H1 (cell line): ENCODE data around the gene RPL19. TPM values are rescaled to one million over a fixed set of nuclear protein-coding genes. Genes with fewer than 3 reads are reported as not detected.

Experiments
- BACH1 ChIP-seq: IDR thresholded peaks from 2 replicates; pipeline ENCODE4 v1.6.1; 2012; ENCODE audit warnings: low read length, improper control_type of control experiment
- CTBP2 ChIP-seq: IDR thresholded peaks from 2 replicates; pipeline ENCODE4 v1.7.0; 2011; ENCODE audit warnings: borderline replicate concordance, mild to moderate bottlenecking, moderate library complexity, mixed read lengths, low read length; ENCODE audit not compliant: insufficient read depth, insufficient read length
- EGR1 ChIP-seq: IDR thresholded peaks from 2 replicates; pipeline ENCODE4 v1.6.1; 2011; ENCODE audit warnings: low read depth, low read length, borderline replicate concordance
- EZH2 ChIP-seq: fragments of 200-600 bp; sonication (generic); IDR thresholded peaks from 2 replicates; pipeline ENCODE4 v1.7.1; 2012; ENCODE audit warnings: low read depth, mild to moderate bottlenecking, moderate library complexity, low read length, inconsistent platforms; ENCODE audit not compliant: severe bottlenecking
- RAD21 ChIP-seq, 2 experiments: IDR thresholded peaks in 1 of 2; conservative IDR thresholded peaks in 1 of 2; 2 replicates each; pipeline ENCODE4 v1.6.1; 2011; ENCODE audit warnings: low read depth in 2 of 2, low read length in 2 of 2, improper control_type of control experiment in 1 of 2, inconsistent platforms in 1 of 2, mild to moderate bottlenecking in 1 of 2, moderate library complexity in 1 of 2
- SIN3A ChIP-seq, 2 experiments: IDR thresholded peaks in 1 of 2; conservative IDR thresholded peaks in 1 of 2; 2 replicates each; pipeline ENCODE4 v1.6.1; 2011 to 2012; ENCODE audit warnings: low read length in 2 of 2, improper control_type of control experiment in 1 of 2, low read depth in 1 of 2, mild to moderate bottlenecking in 1 of 2
- SP2 ChIP-seq: IDR thresholded peaks from 2 replicates; pipeline ENCODE4 v1.6.1; 2012; ENCODE audit warnings: mild to moderate bottlenecking, low read length, inconsistent platforms
- SRF ChIP-seq: IDR thresholded peaks from 2 replicates; pipeline ENCODE4 v1.6.1; 2011; ENCODE audit warnings: mild to moderate bottlenecking, low read depth, low read length, moderate library complexity
- polyA plus RNA-seq, 7 experiments: library from polyadenylated mRNA; depleted of rRNA in 3 of 7; stranded (reverse) in 5 of 7; unstranded in 2 of 7; fragments of >200 nt in 5 of 7; fragments of 200-250 nt in 2 of 7; gene quantifications; 1 replicate in 5 of 7; 2 replicates in 1 of 7; 4 replicates in 1 of 7; pipeline versions ENCODE4 v1.2.1 to v1.2.3, GENCODE V29; 2011 to 2013; ENCODE audit warnings: missing spikeins in 2 of 7, mixed read lengths in 2 of 7
- total RNA-seq: library from RNA; stranded (reverse); fragmentation: NEBNext Ultra II Directional; extraction: Animal tissue kit (Norgen Biotek cat#: 25700); gene quantifications from 2 replicates; pipeline ENCODE4 v1.2.1, GENCODE V29; 2021

RPL19 gene
- total and polyA plus RNA-seq, 2 of the 8 experiments (the other 6 are each of a cell fraction or from before 2014, with no cell fraction given): 2,108 to 2,182 TPM

DNA sequence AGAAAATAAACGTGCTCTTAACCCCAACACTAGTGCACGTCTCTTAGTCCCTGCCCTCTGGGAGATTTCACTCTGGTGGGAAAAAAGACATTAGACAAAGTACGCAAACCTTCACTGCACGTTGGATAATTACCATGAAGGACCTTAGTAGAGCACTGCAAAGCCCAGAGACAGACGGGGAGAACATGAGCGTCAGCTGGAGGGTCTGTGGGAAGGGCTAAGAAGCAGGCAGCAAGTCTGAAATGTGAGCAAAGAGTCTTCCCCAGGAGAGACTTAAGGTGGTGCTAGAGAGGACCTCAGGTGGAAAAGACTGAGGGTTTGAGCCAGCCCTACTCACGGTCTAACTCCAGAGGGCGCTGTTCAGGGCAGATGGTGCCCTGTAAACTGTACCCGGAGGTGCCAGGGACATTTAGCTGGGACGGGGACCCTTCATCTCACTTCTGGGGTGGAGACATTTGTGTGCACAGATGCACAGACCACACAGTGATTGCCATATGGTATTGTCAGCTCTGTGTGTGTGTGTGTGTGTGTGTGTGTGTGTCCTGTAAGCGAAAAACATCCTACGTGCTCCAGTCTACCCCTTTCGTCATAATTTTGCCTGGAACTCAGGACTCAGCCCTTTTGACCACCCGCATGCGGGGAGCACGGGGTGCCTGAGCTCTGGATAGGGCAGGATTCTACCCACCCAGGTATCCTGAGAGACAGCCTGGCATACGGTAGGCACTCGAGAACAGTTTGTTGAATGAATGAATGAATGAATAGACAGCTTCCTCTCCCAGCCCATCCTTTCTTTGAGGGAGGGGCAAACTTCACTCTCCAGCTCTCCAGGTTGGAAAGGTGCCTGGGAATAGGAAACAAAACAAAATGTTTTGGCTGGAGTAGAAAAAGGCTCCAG lies 35.7 kb downstream of the RPL19 start (continued):
- TF ChIP-seq RAD21 (IDR thresholded peaks at IDR 0.05 in 1 of 2, conservative IDR thresholded peaks at IDR 0.05 in 1 of 2; ENCODE audit: low read depth in 2 of 2, low read length in 2 of 2): peak; percentile 45; a peak in 3 of 4 replicates
- TF ChIP-seq SIN3A (conservative IDR thresholded peaks at IDR 0.05 in 1 of 2, IDR thresholded peaks at IDR 0.05 in 1 of 2; ENCODE audit: low read depth in 1 of 2, low read length in 2 of 2): peak in 1 of 2 experiments; percentile 84; a peak in 2 of 4 replicates
- TF ChIP-seq EGR1: no peak
- no peak for TF ChIP-seq SP2
- no peak for TF ChIP-seq SRF
- TF ChIP-seq BACH1: no peak
- no peak for TF ChIP-seq CTBP2
- no peak for TF ChIP-seq EZH2
